M059J (cell line): ENCODE measurements around the gene OR10A4. TPM values are rescaled to one million over a fixed set of nuclear protein-coding genes. Genes with fewer than 3 reads are reported as not detected.
A peak's percentile ranks its signal among the peaks of the same experiment; 100 is the strongest.
"Not testable (repeated sequence)": the region's sequence is repeated elsewhere in the genome, so short reads cannot be mapped to it uniquely, and the experiment has no call there.

ENCODE experiments used
- DNase-seq: peaks from one replicate; pipeline ENCODE4 v3.0.0-alpha.2; 2012; ENCODE audit warnings: low read depth
- total RNA-seq: library from RNA; depleted of rRNA; stranded (reverse); fragments of >200 nt; shearing (Covaris generic); gene quantifications from 2 replicates; pipeline ENCODE4 v1.2.3, GENCODE V29; 2014; rRNA removed

Gene OR10A4, protein sequence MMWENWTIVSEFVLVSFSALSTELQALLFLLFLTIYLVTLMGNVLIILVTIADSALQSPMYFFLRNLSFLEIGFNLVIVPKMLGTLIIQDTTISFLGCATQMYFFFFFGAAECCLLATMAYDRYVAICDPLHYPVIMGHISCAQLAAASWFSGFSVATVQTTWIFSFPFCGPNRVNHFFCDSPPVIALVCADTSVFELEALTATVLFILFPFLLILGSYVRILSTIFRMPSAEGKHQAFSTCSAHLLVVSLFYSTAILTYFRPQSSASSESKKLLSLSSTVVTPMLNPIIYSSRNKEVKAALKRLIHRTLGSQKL
- total RNA-seq: not detected in 2 replicates

- DNase-seq: no peak
These were observed at the start of gene OR10A4 for GRCh38 chr11:6876325-6876724. TSS of gene OR10A4 (plus strand) at chr11:6876625. CDS start at chr11:6876648, 23 bp downstream.

- DNase-seq: no peak
These were observed 48.3 kb upstream of the OR10A4 start for GRCh38 chr11:6828103-6828502.

DNA sequence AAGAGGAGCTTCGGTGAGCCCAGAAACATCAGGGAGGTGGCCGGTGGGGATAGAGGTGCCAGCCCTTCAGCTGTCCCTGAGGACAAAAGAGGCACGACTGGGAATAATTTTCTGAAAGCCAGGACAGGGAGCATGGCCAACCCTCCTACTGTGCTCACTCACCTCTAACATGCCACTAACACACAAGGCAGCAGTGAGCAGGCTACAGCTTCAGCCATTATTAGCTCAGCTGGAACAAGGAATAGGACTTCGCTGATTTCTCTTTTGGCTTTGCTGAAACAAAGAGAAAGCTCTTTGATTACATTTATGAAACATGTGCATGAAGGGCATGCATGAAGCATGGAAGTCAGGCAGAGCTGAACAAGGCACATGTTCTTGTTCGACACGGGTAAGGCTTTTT lies 43.1 kb upstream of the OR10A4 start:
- DNase-seq: no peak

DNA sequence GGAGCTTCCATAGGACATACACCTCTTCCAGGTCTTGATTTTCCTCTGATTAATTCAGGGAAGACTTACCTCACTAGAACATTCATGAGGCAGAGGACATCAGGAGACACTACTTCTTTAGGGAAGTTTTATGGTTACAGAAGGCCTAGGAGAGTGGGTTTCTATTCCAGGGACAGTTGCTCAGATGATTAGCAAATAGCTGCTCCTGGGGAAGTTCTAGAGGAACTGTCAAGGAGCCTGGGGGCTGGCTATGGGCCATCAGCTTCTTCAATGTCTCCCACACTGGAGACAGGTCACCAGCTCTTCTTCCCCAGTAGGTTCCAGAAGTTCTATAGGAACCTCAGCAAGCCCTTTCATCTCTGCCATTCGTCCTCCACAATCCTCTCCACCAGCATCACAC lies 42.4 kb upstream of the OR10A4 start:
- no peak for DNase-seq

- DNase-seq: no peak
These were observed 34.7 kb upstream of the OR10A4 start for GRCh38 chr11:6841694-6842093.

- DNase-seq: no peak
These were observed 32.8 kb upstream of the OR10A4 start for GRCh38 chr11:6843670-6844069.

DNA sequence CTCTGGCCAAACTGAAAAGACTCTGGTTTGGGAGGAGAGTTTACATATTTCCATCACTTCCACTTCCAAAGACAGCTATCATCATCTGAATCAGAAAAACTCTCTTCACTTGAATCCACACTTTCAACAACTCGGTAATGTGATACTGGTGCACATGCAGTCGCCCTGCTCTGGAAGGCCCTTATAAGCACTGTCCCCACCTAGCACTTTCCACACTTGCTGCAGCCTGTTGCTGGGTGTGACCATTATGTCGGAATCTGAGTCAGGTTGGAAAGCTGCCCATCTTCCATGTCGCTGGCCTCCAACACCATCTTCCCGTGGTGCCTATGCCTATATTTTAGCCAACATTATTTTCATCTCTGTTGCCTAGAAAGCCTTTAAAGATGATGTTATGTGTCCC lies 32.1 kb upstream of the OR10A4 start:
- peak; percentile 9 for DNase-seq

GRCh38 chr11:6845383-6845782 lies 31.0 kb upstream of the OR10A4 start, which contains the start of gene OR10A5:
TSS of gene OR10A5 (plus strand) at chr11:6845683. CDS start at chr11:6845683, 0 bp downstream.
- no peak for DNase-seq

GRCh38 chr11:6850526-6850925 lies 25.9 kb upstream of the OR10A4 start:
- DNase-seq: no peak

- DNase-seq: not testable (repeated sequence)
These were observed 21.6 kb upstream of the OR10A4 start for GRCh38 chr11:6854801-6855200.

- peak; percentile 45 for DNase-seq
These were observed 20.4 kb upstream of the OR10A4 start for GRCh38 chr11:6855971-6856541.

DNA sequence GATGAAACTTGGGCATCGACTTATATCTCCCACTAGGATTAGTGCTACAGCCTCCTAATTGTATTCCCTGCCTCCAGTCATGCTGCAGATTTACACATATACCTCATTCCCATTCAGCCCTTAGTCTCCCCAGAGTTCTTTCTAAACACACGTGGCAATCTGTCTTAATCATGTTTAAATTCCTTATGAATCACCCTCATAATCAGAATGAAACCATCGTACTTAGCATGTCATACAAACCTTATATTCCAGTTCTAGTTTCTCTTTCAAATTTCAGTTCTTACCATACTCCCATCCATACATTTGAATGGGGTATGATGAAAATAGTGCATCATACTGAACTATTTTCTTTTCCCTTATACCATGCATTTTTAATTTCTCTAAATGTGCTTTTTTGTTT lies 19.6 kb upstream of the OR10A4 start:
- DNase-seq: no peak

- no peak for DNase-seq
These were observed 13.5 kb upstream of the OR10A4 start, which contains the start of gene OR10A2 for GRCh38 chr11:6862961-6863360. TSS of gene OR10A2 (plus strand) at chr11:6863057. CDS start at chr11:6869755, 6,698 bp downstream.

DNA sequence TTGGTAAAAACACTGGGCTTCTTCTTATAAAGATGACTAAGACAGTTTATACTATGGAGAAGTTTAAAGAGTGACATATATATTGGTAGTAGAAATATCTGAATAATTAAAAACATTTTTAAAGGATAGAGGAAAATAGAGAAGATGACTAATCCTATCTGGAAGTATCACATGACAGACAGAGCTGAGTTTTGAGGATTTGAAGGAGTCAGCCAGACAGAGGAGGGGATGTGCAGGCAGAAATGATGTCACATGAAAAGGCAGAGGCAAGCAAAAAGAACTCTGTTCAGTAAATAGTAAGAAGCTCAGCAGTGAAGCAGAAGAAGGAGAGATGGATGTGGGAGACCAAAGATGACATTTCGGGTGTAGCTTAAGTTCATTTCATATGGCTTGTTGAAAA lies 12.0 kb upstream of the OR10A4 start:
- no peak for DNase-seq

GRCh38 chr11:6871278-6871677 lies 5.1 kb upstream of the OR10A4 start:
- no peak for DNase-seq

DNA sequence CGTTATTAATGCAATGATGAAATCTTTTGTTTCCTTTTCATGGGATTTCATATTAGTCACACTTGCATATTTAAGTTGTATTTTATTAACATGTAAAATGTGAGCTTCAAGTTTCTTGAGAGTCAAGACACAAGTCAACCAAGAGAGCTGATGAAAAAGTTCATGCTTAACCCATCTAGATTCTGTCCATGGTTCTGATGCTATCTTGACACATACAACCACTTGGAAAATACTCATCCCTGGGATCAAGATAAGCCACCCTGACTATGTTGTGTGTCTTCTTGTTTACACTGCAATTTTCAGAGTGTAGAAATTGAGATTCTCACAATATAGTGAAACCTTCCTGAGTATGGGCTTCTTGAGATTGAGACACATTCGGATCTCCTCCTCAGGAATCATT lies 664 bp upstream of the OR10A4 start:
- no peak for DNase-seq

DNA sequence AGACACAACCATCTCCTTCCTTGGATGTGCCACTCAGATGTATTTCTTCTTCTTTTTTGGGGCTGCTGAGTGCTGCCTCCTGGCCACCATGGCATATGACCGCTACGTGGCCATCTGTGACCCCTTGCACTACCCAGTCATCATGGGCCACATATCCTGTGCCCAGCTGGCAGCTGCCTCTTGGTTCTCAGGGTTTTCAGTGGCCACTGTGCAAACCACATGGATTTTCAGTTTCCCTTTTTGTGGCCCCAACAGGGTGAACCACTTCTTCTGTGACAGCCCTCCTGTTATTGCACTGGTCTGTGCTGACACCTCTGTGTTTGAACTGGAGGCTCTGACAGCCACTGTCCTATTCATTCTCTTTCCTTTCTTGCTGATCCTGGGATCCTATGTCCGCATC lies 489 bp downstream of the OR10A4 start:
- DNase-seq: no peak

DNA sequence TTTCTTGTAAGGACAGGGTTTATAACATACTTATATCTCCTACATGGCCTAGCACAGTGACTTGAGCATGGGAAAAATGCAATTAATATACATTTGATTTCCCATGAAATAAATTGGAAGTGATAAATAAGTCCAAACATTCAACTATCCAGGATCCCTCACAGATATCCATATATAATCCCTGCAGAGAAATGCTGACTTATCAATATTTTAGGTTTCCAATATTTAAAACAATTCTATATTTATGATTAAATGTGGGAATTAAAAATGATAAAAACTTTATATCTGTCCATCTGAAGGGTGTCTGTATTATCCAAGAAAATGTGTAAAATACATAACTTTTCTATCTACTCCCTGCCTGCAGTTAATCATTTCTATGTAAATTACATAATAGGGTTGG lies 6.3 kb downstream of the OR10A4 start:
- no peak for DNase-seq

- not testable (repeated sequence) for DNase-seq
These were observed 11.3 kb downstream of the OR10A4 start for GRCh38 chr11:6887711-6888110.

DNA sequence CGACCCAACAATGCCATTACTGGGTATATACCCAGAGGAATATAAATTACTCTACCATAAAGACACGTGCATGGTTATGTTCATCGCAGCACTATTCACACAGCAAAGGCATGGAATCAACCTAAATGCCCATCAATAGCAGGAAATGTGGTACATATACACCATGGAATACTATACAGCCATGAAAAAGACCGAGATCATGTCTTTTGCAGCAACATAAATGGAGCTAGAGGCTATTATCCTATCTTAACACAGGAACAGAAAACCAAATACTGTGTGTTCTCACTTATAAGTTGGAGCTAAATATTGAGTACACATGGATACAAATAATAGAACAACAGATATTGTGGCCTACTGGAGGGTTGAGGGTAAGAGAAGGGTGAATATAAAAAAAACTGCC lies 12.4 kb downstream of the OR10A4 start:
- no peak for DNase-seq

DNA sequence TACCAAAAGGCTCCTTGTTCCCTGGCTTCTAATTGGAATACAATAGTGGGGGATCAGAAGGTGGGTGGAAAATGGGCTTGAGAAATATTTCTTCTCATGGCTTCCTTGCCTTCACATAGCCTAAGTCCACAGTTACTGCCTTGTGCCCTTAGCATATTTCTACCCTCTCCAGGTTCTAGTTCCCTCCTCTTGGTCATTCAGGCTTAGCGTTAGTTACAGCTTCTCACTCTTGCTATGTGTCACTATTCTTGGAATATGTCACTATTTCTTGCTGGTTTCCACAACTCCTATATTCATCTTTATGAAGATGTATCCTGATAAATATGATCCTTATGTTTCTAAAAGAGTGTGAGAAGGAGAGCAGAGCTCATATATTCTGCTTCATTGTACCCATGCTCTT lies 13.4 kb downstream of the OR10A4 start:
- DNase-seq: no peak

- no peak for DNase-seq
These were observed 16.0 kb downstream of the OR10A4 start, which contains the start of gene OR2D2 for GRCh38 chr11:6892400-6892799. TSS of gene OR2D2 (minus strand) at chr11:6892500. CDS start at chr11:6892500, 0 bp downstream.

DNA sequence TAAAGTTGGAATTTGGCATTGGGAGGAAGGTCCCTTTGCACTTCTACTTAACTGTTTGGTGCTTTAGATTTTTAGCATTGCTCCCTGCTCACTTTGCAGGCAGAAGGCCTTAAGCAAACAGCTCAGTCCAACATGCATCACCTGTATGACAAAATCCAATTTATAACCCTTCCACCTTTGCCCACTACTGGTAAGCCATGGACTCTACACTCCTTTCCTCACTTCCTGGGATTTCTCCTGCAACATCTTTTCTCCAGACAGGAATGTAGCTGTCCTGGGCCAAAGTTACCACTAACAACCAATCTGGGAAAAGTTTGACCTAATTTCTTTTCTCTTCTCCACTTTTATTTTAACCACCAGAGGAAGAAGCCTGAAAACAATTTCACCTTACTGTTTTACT lies 17.7 kb downstream of the OR10A4 start:
- no peak for DNase-seq
